SK-N-SH (cell line): ENCODE measurements around the gene CCDC191. TPM values are rescaled to one million over a fixed set of nuclear protein-coding genes. Genes with fewer than 3 reads are reported as not detected.
A peak's percentile ranks its signal among the peaks of the same experiment; 100 is the strongest.

Source experiments
- CTCF ChIA-PET: fragments of 300-600, 350-600 bp; formaldehyde crosslinking; extraction: SDS; loops from one replicate; lab custom pipeline; 2021; lab: Yijun Ruan, JAX
- POLR2A ChIA-PET: fragments of 350-600 bp; sonication (Branson Sonifier 250); formaldehyde crosslinking; extraction: SDS; loops from one replicate; lab custom pipeline; 2020; ENCODE audit warnings: antibody characterized with exemption, inconsistent platforms; lab: Yijun Ruan, JAX
- DNase-seq: peaks from one replicate; pipeline ENCODE4 v3.0.0; 2012
- H2AFZ ChIP-seq: fragments of 200-600 bp; sonication (generic); 2 replicates; pipeline ENCODE4 v1.8.1; 2016; ENCODE audit warnings: antibody characterized with exemption, mild to moderate bottlenecking, low read depth
- H3F3A ChIP-seq: fragments of 200-600 bp; sonication (generic); replicated peaks from 2 replicates; pipeline ENCODE3; 2016; ENCODE audit warnings: antibody characterized with exemption, mild to moderate bottlenecking; ENCODE audit not compliant: insufficient read depth
- H3K27ac ChIP-seq, 2 experiments: fragments of 200-500 bp in 1 of 2; fragments of 200-600 bp in 1 of 2; sonication (Bioruptor generic) in 1 of 2; sonication (generic), shearing (Covaris generic) in 1 of 2; 2 replicates each; pipeline versions ENCODE4 v1.5.1 to v1.6.1; 2014 to 2016; ENCODE audit warnings: low read depth in 2 of 2, inconsistent platforms in 1 of 2, low read length in 1 of 2, mild to moderate bottlenecking in 1 of 2, mixed read lengths in 1 of 2
- H3K27me3 ChIP-seq: fragments of 200-600 bp; sonication (generic), shearing (Covaris generic); 2 replicates; pipeline ENCODE4 v1.6.1; 2016; ENCODE audit warnings: mixed run types; ENCODE audit not compliant: insufficient read depth
- H3K36me3 ChIP-seq, 2 experiments: fragments of 200-500 bp in 1 of 2; fragments of 200-600 bp in 1 of 2; sonication (Bioruptor generic) in 1 of 2; sonication (generic) in 1 of 2; replicated peaks in 1 of 2; 2 replicates each; pipeline versions ENCODE3 to v1.5.1; 2014 to 2016; ENCODE audit warnings: low read length in 1 of 2, mild to moderate bottlenecking in 1 of 2; ENCODE audit not compliant: insufficient read depth in 2 of 2, control insufficient read depth in 1 of 2
- H3K4me1 ChIP-seq, 2 experiments: fragments of 200-500 bp in 1 of 2; fragments of 200-600 bp in 1 of 2; sonication (Bioruptor generic) in 1 of 2; sonication (generic), shearing (Covaris generic) in 1 of 2; 2 replicates each; pipeline versions ENCODE4 v1.5.1 to v1.6.1; 2014 to 2016; ENCODE audit warnings: low read depth in 1 of 2, low read length in 1 of 2, mixed run types in 1 of 2; ENCODE audit not compliant: insufficient read depth in 2 of 2, control insufficient read depth in 1 of 2
- H3K4me2 ChIP-seq: fragments of 200-600 bp; sonication (generic), shearing (Covaris generic); 2 replicates; pipeline ENCODE4 v1.6.1; 2017; ENCODE audit warnings: mixed run types
- H3K4me3 ChIP-seq, 2 experiments: fragments of 200-500 bp in 1 of 2; fragments of 200-600 bp in 1 of 2; sonication (Bioruptor generic) in 1 of 2; sonication (generic), shearing (Covaris generic) in 1 of 2; 2 replicates each; pipeline versions ENCODE4 v1.5.1 to v1.8.1; 2014 to 2016; ENCODE audit warnings: low read depth in 2 of 2, inconsistent platforms in 1 of 2, low read length in 1 of 2, mild to moderate bottlenecking in 1 of 2, mixed read lengths in 1 of 2, moderate library complexity in 1 of 2
- H3K79me2 ChIP-seq: fragments of 200-600 bp; sonication (generic); 2 replicates; pipeline ENCODE4 v1.8.1; 2017; ENCODE audit warnings: mild to moderate bottlenecking; ENCODE audit not compliant: insufficient read depth
- H3K9ac ChIP-seq: fragments of 200-600 bp; sonication (generic); 2 replicates; pipeline ENCODE4 v1.6.1; 2017; ENCODE audit warnings: mixed run types
- H3K9me2 ChIP-seq: fragments of 200-600 bp; sonication (generic); 2 replicates; pipeline ENCODE4 v1.6.1; 2017; ENCODE audit warnings: mixed run types
- H3K9me3 ChIP-seq: fragments of 200-600 bp; sonication (generic); 2 replicates; pipeline ENCODE4 v1.6.1; 2017; ENCODE audit warnings: mixed run types, mild to moderate bottlenecking, moderate library complexity
- H4K20me1 ChIP-seq: fragments of 200-600 bp; sonication (generic); 2 replicates; pipeline ENCODE4 v1.6.1; 2017; ENCODE audit warnings: mild to moderate bottlenecking, mixed run types; ENCODE audit not compliant: insufficient read depth
- CHD2 ChIP-seq: fragments of 150-350 bp; IDR thresholded peaks from 2 replicates; pipeline ENCODE4 v1.6.1; 2018; ENCODE audit warnings: low read length; ENCODE audit not compliant: partially characterized antibody
- ELF1 ChIP-seq: IDR thresholded peaks from 2 replicates; pipeline ENCODE4 v1.4.0; 2012
- EZH2phosphoT487 ChIP-seq: fragments of 200-600 bp; sonication (generic); IDR thresholded peaks from 2 replicates; pipeline ENCODE4 v1.6.1; 2017; ENCODE audit warnings: low read depth, mixed run types, mild to moderate bottlenecking, antibody characterized with exemption, moderate library complexity, borderline replicate concordance
- FOSL2 ChIP-seq: IDR thresholded peaks from 2 replicates; pipeline ENCODE4 v1.4.0; 2012; ENCODE audit warnings: low read depth, mild to moderate bottlenecking, moderate library complexity, borderline replicate concordance
- FOXM1 ChIP-seq: IDR thresholded peaks from 2 replicates; pipeline ENCODE4 v1.4.0; 2012; ENCODE audit warnings: low read depth, mild to moderate bottlenecking
- GATA2 ChIP-seq: sonication (generic); formaldehyde crosslinking; IDR thresholded peaks from 2 replicates; pipeline ENCODE4 v1.5.0; 2020; ENCODE audit warnings: mild to moderate bottlenecking, missing genetic modification reagents
- JUND ChIP-seq: IDR thresholded peaks from 2 replicates; pipeline ENCODE4 v1.4.0; 2012
- NRF1 ChIP-seq: IDR thresholded peaks from 2 replicates; pipeline ENCODE4 v1.6.1; 2012; ENCODE audit warnings: low read depth, mild to moderate bottlenecking, low read length
- POLR2AphosphoS5 ChIP-seq: IDR thresholded peaks from 2 replicates; pipeline ENCODE4 v1.6.1; 2012; ENCODE audit warnings: low read depth, low read length
- TAF1 ChIP-seq: IDR thresholded peaks from 2 replicates; pipeline ENCODE4 v1.6.1; 2012; ENCODE audit warnings: low read depth, mild to moderate bottlenecking, low read length, moderate library complexity, borderline replicate concordance
- TCF12 ChIP-seq: IDR thresholded peaks from 2 replicates; pipeline ENCODE4 v1.4.0; 2012
- ZBTB33 ChIP-seq: IDR thresholded peaks from 2 replicates; pipeline ENCODE4 v1.4.0; 2012; ENCODE audit warnings: low read depth, borderline replicate concordance
- WGBS: methylation state at CpG from one replicate; pipeline ENCODE4 v1.1.6; 2017; ENCODE audit warnings: low lambda C conversion rate; 5-methylcytosine and 5-hydroxymethylcytosine counted together
- polyA plus RNA-seq, 3 experiments: library from polyadenylated mRNA; depleted of rRNA; stranded (reverse); fragments of >200 nt; gene quantifications; 2 replicates each; pipeline ENCODE4 v1.2.3, GENCODE V29; 2012

The CCDC191 gene
- polyA plus RNA-seq, 1 of the 3 experiments (the other 2 are of a cell fraction), result 3.1 TPM

DNA sequence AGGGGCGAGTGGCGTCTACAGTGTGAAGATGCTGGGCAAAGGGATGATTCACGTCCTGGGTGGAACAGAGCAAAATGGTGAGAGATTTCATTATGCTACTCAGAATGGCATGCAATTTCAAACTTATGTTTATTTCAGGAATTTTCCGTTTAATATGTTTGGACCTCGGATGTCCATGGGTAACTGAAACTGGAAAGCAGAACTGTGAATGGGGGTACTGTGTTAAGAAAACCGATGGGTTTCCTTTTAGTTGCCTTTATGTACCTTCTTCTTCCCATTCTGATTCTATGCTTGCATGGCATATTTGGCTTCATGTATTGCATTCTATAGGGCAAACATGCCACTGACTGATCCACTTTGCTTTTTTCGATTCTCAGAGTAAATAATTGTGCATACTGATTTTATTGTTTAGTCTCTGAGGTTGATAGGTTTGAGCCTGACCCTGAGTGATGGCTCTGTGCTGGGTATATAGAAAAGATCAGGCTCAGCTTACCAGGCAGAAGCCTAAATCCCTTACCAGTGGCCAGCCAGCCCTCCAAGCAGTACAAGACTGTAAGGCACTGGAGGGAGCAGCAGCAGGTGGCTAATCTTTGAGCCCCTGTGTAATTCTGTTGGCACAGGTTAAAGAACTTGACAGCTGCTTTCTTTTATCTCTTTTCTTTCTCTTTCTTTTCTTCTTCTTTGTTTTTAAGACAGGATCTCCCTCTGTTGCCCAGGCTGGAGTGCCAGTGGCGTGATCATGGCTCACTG is 4.8 kb upstream of the CCDC191 start:
- no peak overlapping the region for H2AFZ ChIP-seq
- no peak overlapping the region for H3K4me3 ChIP-seq
- no peak for DNase-seq
- ChIA-PET POLR2A (no interaction called here), CTCF (no interaction called here)
- peaks cover 88% of the 10 kb centered on the region for H3K79me2 ChIP-seq
- peaks cover 21 to 22% of the 10 kb centered on the region in 2 experiments for H3K36me3 ChIP-seq
- H3K9ac ChIP-seq, result no peak overlapping the region
- H3K9me3 ChIP-seq, result no peaks in the 10 kb centered on the region
- H3F3A ChIP-seq, result peaks cover 5% of the 10 kb centered on the region
- no peaks in the 10 kb centered on the region for H3K9me2 ChIP-seq
- no peaks in the 10 kb centered on the region for H4K20me1 ChIP-seq
- no peak overlapping the region for H3K4me2 ChIP-seq
- TF ChIP-seq FOSL2 (no peak), ZBTB33 (no peak), GATA2 (CRISPR knock-in tag) (no peak), CHD2 (no peak), ELF1 (no peak), FOXM1 (no peak), NRF1 (no peak), TAF1 (no peak)
- H3K27ac ChIP-seq, result no peak overlapping the region
- WGBS, result 93% methylated on average over 8 of the region's 8 CpGs
- no peaks in the 10 kb centered on the region for H3K27me3 ChIP-seq
- H3K4me1 ChIP-seq, result peaks cover 5 to 7% of the 10 kb centered on the region in 2 experiments; a peak in 2 of 4 replicates

- 85% methylated on average over 8 of the region's 8 CpGs for WGBS
- Histone ChIP-seq H3K79me2 (peaks cover 81% of the 10 kb centered on the region), H3K4me1 (peaks cover 7 to 10% of the 10 kb centered on the region in 2 experiments; a peak in 3 of 4 replicates), H3K4me3 (no peak overlapping the region), H3K9me3 (no peaks in the 10 kb centered on the region), H3K27ac (no peak overlapping the region), H3K27me3 (no peaks in the 10 kb centered on the region), H3K9ac (no peak overlapping the region), H2AFZ (no peak overlapping the region), H3F3A (peaks cover 5% of the 10 kb centered on the region), H3K9me2 (no peaks in the 10 kb centered on the region), H3K4me2 (peak overlapping the region; percentile 79), H4K20me1 (no peaks in the 10 kb centered on the region), H3K36me3 (peaks cover 7 to 8% of the 10 kb centered on the region in 2 experiments)
- no peak for DNase-seq
- TF ChIP-seq EZH2phosphoT487, result no peak
- no peak for TF ChIP-seq ZBTB33
- TF ChIP-seq TCF12, result no peak
- no peak for TF ChIP-seq JUND
- no peak for TF ChIP-seq POLR2AphosphoS5
- POLR2A ChIA-PET, result interaction anchor here (0.6 kb wide), 1 partner anchor 329 kb away, joined by 3 read pairs; no protein-coding TSS in a partner anchor
- CTCF ChIA-PET, result no interaction called here
Measured at GRCh38 chr3:114058646-114059045, 2.3 kb upstream of the CCDC191 start.
